ENCODE results near the gene PLA2G6.

GRCh38 chr22:38191055-38191454, 9.4 kb upstream of the PLA2G6 start:
- TF ChIP-seq CTCF (conservative IDR thresholded peaks at IDR 0.05; ENCODE audit: low read length) (no peak), EZH2phosphoT487 (IDR thresholded peaks at IDR 0.05; ENCODE audit: borderline replicate concordance) (no peak)

Data from Loucy (cell line).